ENCODE measurements around the gene KLHL26.

Gene KLHL26, protein sequence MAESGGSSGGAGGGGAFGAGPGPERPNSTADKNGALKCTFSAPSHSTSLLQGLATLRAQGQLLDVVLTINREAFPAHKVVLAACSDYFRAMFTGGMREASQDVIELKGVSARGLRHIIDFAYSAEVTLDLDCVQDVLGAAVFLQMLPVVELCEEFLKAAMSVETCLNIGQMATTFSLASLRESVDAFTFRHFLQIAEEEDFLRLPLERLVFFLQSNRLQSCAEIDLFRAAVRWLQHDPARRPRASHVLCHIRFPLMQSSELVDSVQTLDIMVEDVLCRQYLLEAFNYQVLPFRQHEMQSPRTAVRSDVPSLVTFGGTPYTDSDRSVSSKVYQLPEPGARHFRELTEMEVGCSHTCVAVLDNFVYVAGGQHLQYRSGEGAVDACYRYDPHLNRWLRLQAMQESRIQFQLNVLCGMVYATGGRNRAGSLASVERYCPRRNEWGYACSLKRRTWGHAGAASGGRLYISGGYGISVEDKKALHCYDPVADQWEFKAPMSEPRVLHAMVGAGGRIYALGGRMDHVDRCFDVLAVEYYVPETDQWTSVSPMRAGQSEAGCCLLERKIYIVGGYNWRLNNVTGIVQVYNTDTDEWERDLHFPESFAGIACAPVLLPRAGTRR

GRCh38 chr19:18636969-18637629, at the start of gene KLHL26:
TSS of gene KLHL26 (plus strand) at chr19:18637028. CDS start at chr19:18637055, 27 bp downstream.
- Histone ChIP-seq H3K27ac (peak within 1 kb of the TSS; percentile 90), H3K36me3 (no peaks in the 10 kb centered on the region), H3K4me3 (peak within 1 kb of the TSS; percentile 79 to 82), H3K4me1 (peaks cover 0 to 34% (median 16%) of the 10 kb centered on the region in 4 donors), H3K27me3 (no peaks in the 10 kb centered on the region), H3K9me3 (no peaks in the 10 kb centered on the region)
- TF ChIP-seq, protein P1, sequence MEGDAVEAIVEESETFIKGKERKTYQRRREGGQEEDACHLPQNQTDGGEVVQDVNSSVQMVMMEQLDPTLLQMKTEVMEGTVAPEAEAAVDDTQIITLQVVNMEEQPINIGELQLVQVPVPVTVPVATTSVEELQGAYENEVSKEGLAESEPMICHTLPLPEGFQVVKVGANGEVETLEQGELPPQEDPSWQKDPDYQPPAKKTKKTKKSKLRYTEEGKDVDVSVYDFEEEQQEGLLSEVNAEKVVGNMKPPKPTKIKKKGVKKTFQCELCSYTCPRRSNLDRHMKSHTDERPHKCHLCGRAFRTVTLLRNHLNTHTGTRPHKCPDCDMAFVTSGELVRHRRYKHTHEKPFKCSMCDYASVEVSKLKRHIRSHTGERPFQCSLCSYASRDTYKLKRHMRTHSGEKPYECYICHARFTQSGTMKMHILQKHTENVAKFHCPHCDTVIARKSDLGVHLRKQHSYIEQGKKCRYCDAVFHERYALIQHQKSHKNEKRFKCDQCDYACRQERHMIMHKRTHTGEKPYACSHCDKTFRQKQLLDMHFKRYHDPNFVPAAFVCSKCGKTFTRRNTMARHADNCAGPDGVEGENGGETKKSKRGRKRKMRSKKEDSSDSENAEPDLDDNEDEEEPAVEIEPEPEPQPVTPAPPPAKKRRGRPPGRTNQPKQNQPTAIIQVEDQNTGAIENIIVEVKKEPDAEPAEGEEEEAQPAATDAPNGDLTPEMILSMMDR (IDR thresholded peaks at IDR 0.05): no peak
- intact Hi-C loops (cut with DNase I; ENCODE audit: low total_unique reads): no loop called here
- peak in 1 of 2 donors; percentile 79 for DNase-seq

GRCh38 chr19:18587561-18587960, 49.3 kb upstream of the KLHL26 start:
- intact Hi-C loops (cut with DNase I; ENCODE audit: low total_unique reads): no loop called here
- DNase-seq: no peak
- H3K4me3 ChIP-seq: no peak overlapping the region
- TF ChIP-seq, protein P1 (IDR thresholded peaks at IDR 0.05): no peak
- peaks cover 0 to 20% (median 0%) of the 10 kb centered on the region in 3 donors for H3K36me3 ChIP-seq
- peak overlapping the region in 1 of 2 donors; percentile 84 for H3K27ac ChIP-seq
- no peaks in the 10 kb centered on the region for H3K9me3 ChIP-seq
- no peaks in the 10 kb centered on the region for H3K27me3 ChIP-seq
- peaks cover 0 to 24% (median 17%) of the 10 kb centered on the region in 4 donors for H3K4me1 ChIP-seq

DNA sequence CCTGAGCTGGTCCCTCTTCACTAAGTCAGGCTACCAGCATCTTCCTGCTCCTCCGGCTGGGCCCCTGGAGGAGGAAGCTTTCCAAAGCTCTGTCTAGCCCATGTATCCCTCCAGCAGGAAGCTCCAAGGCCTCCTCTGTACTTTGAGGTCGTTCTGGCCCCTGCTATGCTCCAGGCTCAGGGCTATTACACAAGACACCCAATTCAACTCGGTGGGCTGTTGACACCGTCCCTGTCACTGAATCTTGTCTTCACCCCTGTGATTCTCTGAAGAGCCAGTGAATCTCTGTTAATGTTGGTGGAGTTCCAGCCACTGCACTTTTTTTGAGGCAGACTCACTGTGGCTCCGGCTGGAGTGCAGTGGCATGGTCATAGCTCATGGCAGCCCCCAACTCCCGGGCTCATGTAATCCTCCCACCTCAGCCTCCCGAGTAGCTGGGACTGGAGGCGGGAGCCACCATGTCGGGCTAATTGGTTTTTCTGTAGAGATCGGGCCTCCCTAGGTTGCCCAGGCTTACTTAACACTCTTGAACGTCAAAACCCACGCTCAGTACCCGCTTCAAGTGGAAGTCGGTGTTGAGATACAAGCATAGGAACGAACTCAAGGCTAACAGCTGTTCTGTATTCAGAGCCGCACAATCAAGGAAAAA, 48.7 kb upstream of the KLHL26 start:
- no peak for DNase-seq
- intact Hi-C loops (cut with DNase I; ENCODE audit: low total_unique reads): no loop called here

DNA sequence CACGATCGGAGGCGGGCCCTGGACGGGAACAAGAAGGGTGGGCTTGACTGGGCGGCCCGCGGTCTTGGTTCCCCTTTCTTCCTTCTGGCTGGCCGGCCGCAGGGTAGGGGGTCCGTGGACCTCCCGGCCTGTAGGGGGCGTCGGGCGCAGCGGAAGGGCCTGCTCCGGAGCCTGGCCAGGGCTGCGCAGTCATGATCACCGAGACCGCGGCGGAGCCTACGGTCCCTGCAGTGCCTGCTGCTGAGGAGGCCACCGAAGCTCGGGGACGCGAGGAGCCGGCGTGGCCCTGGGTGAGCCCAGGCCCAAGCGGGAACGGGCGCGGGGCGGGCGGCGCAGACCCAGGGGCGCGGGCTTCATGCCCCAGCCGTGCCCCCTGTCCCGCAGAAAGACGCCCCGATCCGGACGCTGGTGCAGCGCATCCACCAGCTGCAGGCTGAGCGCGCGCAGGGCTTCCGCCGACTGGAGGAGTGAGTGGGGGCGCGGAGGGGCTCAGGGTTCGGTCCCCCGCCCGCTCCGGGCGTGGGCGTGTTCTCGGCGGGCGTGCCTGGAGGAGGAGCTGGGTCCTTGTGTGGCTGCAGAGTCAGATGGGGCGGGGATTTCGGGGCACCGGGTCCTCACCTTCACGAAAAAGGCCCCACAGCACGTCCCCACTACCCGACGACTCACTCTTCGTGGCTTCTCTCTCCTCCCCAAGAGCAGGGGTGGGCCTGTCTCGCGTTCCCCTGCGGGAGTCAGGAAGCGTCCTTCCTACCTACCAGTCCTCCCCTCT, 48.0 kb upstream of the KLHL26 start, which contains the start of gene REX1BD:
REX1BD (plus strand) TSS at position 188 of the 769 bp plus-strand sequence; CDS start at position 192, 4 bp downstream.
- intact Hi-C loops (cut with DNase I; ENCODE audit: low total_unique reads): no loop called here
- Histone ChIP-seq H3K4me1 (peaks cover 0 to 25% (median 18%) of the 10 kb centered on the region in 4 donors), H3K9me3 (no peaks in the 10 kb centered on the region), H3K36me3 (peaks cover 0 to 20% (median 0%) of the 10 kb centered on the region in 3 donors), H3K4me3 (peak within 1 kb of the TSS; percentile 72 to 75), H3K27me3 (no peaks in the 10 kb centered on the region), H3K27ac (peak within 1 kb of the TSS; percentile 77 to 84)
- peak; percentile 84 to 91 for DNase-seq
- TF ChIP-seq, protein P1 (IDR thresholded peaks at IDR 0.05): peak; percentile 85 to 88

More for the DNA sequence above, 48.7 kb upstream of the KLHL26 start:
- Histone ChIP-seq H3K27me3 (no peaks in the 10 kb centered on the region), H3K27ac (peak overlapping the region; percentile 77 to 84), H3K4me3 (peak overlapping the region; percentile 72 to 75), H3K9me3 (no peaks in the 10 kb centered on the region), H3K4me1 (peaks cover 0 to 24% (median 17%) of the 10 kb centered on the region in 4 donors), H3K36me3 (peaks cover 0 to 20% (median 0%) of the 10 kb centered on the region in 3 donors)
- TF ChIP-seq, protein P1 (IDR thresholded peaks at IDR 0.05): no peak
